ENCODE measurements around the gene CNTN2.
A peak's percentile ranks its signal among the peaks of the same experiment; 100 is the strongest.

The CNTN2 gene

GRCh38 chr1:205056188-205056611, 13.2 kb downstream of the CNTN2 start:
- DNase-seq = no peak

GRCh38 chr1:205056956-205057568, 14.1 kb downstream of the CNTN2 start:
- DNase-seq = no peak

DNA sequence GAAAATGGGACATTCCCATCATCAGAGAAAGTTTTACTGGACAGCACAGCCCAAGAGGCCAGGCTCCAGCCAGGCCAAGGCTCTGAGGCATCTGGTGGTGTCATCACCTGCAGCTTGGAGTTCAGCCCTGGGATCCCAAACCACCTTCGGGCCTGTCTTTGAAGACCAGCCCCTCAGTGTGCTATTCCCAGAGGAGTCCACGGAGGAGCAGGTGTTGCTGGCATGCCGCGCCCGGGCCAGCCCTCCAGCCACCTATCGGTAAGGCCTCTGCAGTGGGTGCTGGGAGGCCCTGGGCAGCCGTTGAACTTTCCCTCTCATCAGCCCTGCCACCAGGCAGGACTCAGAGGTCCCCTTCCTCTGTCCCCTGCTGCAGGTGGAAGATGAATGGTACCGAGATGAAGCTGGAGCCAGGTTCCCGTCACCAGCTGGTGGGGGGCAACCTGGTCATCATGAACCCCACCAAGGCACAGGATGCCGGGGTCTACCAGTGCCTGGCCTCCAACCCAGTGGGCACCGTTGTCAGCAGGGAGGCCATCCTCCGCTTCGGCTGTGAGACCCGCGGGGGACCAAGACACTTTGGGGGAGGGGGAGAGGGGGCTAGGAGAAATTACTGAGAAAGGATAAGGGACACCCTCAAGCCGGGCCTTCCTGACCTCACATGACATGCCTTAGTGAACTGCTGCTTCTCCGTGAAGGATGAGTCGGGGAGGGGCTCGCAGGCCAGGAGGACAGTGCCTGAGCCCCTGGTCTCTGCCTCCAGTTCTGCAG, 15.0 kb downstream of the CNTN2 start:
- no peak for DNase-seq

DNA sequence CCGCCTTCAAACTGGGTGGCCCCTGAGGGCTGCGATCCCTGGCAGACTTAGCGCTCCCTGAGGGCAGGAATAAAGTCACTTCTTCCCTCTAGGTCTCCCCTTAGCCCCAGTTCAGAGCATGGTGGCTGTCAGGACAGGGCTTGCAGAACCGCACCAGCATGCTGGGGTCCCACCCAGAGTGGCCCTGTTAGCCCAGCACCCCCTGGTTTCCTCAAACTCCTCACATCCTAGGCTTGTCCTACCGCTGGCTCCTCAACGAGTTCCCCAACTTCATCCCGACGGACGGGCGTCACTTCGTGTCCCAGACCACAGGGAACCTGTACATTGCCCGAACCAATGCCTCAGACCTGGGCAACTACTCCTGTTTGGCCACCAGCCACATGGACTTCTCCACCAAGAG, 15.8 kb downstream of the CNTN2 start:
- DNase-seq = no peak

- no peak for DNase-seq
These were observed 16.6 kb downstream of the CNTN2 start for GRCh38 chr1:205059660-205060059.

GRCh38 chr1:205060746-205061145, 17.7 kb downstream of the CNTN2 start:
- DNase-seq = no peak

GRCh38 chr1:205061227-205061626, 18.2 kb downstream of the CNTN2 start:
- DNase-seq = no peak

DNA sequence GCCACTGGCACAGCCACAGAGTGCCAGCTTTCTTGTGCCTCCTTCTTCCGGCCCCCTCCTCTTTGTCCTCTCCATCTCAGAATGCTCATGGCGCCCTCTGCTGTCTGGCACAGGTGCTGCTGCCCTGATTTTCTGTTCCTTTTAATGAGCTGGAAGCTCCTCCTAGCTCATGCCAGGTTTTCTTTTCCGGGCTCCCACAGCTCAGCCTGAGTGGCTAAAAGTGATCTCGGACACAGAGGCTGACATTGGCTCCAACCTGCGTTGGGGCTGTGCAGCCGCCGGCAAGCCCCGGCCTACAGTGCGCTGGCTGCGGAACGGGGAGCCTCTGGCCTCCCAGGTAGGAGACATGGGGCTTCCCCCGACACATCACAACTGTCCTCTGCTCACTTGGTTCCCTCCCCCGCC, 18.7 kb downstream of the CNTN2 start:
- DNase-seq = peak; percentile 33

- DNase-seq = no peak
These were observed 19.3 kb downstream of the CNTN2 start for GRCh38 chr1:205062319-205062718.

GRCh38 chr1:205062895-205063294, 19.9 kb downstream of the CNTN2 start:
- DNase-seq = no peak

GRCh38 chr1:205064301-205064700, 21.3 kb downstream of the CNTN2 start:
- no peak for DNase-seq

GRCh38 chr1:205064741-205065316, 21.8 kb downstream of the CNTN2 start:
- DNase-seq = no peak

GRCh38 chr1:205065666-205066065, 22.7 kb downstream of the CNTN2 start:
- DNase-seq = no peak

DNA sequence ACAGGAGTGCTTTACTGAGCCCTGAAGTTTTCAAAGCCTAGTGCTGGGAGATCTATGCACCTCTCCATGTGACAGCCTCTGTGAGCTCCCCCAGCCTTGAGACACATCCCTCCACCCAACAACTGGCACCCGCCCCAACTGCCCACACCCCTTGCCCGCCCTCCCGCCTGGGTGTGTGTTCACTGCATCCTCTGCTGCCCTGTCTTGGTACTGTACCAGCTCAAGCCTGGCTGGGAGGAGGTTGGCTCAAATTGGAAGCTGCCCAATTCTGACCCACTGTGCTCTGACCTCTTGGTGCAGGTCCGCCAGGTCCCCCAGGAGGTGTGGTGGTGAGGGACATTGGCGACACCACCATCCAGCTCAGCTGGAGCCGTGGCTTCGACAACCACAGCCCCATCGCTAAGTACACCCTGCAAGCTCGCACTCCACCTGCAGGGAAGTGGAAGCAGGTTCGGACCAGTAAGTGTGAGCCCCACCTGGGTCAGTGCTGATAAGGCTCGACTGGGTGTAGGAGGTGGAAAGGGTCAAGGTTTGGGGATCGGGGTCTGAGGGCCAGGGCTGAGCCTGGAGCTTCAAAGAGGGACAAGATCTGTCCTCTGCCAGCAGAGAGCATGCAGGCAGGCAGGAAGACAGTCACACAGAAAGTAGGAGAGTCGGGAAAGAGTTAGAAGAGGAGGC, 23.3 kb downstream of the CNTN2 start:
- no peak for DNase-seq

DNA sequence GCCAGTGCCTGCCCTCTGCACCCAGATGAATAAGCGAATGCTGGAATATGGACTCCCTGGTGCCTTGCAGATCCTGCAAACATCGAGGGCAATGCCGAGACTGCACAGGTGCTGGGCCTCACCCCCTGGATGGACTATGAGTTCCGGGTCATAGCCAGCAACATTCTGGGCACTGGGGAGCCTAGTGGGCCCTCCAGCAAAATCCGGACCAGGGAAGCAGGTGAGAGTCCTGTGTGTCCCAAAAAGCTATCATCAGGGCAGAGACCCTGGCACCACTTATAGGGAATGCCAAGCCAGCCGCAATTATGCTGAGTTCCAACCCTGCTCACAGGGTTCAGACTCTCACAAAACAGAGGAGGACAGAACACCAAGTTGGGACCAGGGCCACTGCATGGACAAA, 24.0 kb downstream of the CNTN2 start:
- no peak for DNase-seq

- no peak for DNase-seq
These were observed 25.0 kb downstream of the CNTN2 start for GRCh38 chr1:205068001-205068400.

- DNase-seq = no peak
These were observed 25.5 kb downstream of the CNTN2 start for GRCh38 chr1:205068457-205069040.

- no peak for DNase-seq
These were observed 26.5 kb downstream of the CNTN2 start for GRCh38 chr1:205069371-205070125.

DNA sequence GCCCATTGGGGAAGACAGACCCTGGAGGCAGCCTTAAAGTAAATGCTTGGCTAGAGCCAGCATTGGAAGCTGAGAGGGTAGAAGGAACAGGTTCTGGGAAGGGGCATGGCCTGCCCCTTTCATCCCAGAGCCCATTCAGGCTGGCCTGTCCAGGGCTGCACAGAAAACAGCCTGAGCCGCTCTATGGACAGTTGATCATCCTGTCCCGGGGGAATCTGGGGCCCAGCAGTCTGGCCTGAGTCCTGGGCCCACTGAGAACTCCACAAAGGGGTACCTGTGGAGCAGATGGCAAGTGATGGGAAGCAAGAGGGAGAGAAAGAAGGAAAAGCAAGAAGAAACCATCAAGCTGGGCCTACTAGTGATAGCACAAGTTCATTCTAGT, 28.0 kb downstream of the CNTN2 start:
- DNase-seq = no peak

DNA sequence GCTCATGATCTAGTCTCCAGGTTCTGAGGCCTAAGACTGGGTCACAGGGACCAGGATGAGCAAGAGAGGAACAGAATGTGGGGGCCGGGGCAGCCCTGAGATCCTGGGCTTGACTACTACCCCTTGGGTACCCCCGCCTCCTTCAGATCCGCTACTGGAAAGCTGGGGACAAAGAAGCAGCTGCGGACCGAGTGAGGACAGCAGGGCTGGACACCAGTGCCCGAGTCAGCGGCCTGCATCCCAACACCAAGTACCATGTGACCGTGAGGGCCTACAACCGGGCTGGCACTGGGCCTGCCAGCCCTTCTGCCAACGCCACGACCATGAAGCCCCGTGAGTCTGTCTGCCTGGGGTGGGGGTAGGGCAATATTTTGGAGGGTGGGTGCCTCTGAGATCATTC, 28.8 kb downstream of the CNTN2 start:
- no peak for DNase-seq

- DNase-seq = no peak
These were observed 29.3 kb downstream of the CNTN2 start for GRCh38 chr1:205072286-205072685.

DNA sequence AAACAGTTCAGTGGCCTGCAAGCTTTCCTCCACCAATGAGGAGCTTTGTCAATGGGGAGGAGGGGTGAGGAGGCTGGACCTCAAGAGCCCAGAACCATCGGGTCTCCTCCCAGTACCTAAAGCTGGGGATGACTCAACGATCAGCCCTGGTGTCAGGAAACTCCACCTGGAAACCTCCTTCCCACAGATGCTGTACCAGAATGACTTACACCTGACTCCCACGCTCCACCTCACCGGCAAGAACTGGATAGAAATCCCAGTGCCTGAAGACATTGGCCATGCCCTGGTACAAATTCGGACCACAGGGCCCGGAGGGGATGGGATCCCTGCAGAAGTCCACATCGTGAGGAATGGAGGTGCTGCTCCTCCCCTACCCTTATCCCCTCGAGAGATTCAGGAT, 29.9 kb downstream of the CNTN2 start:
- DNase-seq = no peak

DNA sequence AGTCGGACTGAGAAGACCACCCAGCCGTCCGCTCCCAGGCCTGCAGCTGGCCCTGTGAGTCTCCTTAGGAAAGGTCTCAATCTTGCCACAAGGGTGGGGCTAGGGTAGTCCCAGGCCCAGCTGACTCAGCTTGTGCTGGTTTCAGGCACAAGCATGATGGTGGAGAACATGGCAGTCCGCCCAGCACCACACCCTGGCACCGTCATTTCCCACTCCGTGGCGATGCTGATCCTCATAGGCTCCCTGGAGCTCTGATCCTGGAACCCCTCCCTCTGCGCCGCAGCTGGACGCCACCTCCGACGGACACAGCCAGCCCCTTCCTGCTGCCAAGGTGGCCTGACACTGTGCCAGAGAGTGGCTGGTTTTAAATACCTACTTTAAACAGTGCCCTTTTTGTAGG, 30.5 kb downstream of the CNTN2 start:
- no peak for DNase-seq
